ENCODE data around the gene REEP2.

GRCh38 chr5:138467711-138468132 is 28.9 kb downstream of the REEP2 start:
- TF ChIP-seq CTCF (IDR thresholded peaks at IDR 0.05) (no peak), ZFX (IDR thresholded peaks at IDR 0.05; ENCODE audit: borderline replicate concordance) (no peak)
